Large intestine (tissue), 3 donors: ENCODE results near the gene PDE4D. TPM values are rescaled to one million over a fixed set of nuclear protein-coding genes. Genes with fewer than 3 reads are reported as not detected.

Source experiments
- DNase-seq, 2 donors: peaks; one replicate each; pipeline versions ENCODE4 v3.0.0 to v3.0.0-alpha.2; 2013
- H3K27ac ChIP-seq: one replicate; pipeline ENCODE4 v1.5.1; 2013; ENCODE audit warnings: low read length
- H3K27me3 ChIP-seq: 2 replicates; pipeline ENCODE4 v1.6.1; 2013; ENCODE audit warnings: low read length; ENCODE audit not compliant: control insufficient read depth, insufficient read depth
- H3K36me3 ChIP-seq: 2 replicates; pipeline ENCODE4 v1.6.1; 2013; ENCODE audit warnings: low read length; ENCODE audit not compliant: control insufficient read depth, insufficient read depth
- H3K4me1 ChIP-seq: one replicate; pipeline ENCODE4 v1.6.1; 2013; ENCODE audit warnings: low read length; ENCODE audit not compliant: control insufficient read depth, insufficient read depth
- H3K4me3 ChIP-seq: one replicate; pipeline ENCODE4 v1.5.1; 2013; ENCODE audit warnings: low read length
- H3K9me3 ChIP-seq: one replicate; pipeline ENCODE4 v1.6.1; 2013; ENCODE audit warnings: mild to moderate bottlenecking, low read depth, low read length, moderate library complexity; ENCODE audit not compliant: control insufficient read depth
- WGBS: methylation state at CpG from one replicate; pipeline ENCODE4 v1.1.5; 2013; ENCODE audit warnings: low lambda C conversion rate; ENCODE audit not compliant: insufficient coverage; 5-methylcytosine and 5-hydroxymethylcytosine counted together
- polyA plus RNA-seq: library from polyadenylated mRNA; unstranded; fragments of 120-200 nt; gene quantifications from one replicate; pipeline ENCODE4 v1.2.1, GENCODE V29; 2013

The PDE4D gene
- polyA plus RNA-seq, 1 donor, result 13.5 TPM

DNA sequence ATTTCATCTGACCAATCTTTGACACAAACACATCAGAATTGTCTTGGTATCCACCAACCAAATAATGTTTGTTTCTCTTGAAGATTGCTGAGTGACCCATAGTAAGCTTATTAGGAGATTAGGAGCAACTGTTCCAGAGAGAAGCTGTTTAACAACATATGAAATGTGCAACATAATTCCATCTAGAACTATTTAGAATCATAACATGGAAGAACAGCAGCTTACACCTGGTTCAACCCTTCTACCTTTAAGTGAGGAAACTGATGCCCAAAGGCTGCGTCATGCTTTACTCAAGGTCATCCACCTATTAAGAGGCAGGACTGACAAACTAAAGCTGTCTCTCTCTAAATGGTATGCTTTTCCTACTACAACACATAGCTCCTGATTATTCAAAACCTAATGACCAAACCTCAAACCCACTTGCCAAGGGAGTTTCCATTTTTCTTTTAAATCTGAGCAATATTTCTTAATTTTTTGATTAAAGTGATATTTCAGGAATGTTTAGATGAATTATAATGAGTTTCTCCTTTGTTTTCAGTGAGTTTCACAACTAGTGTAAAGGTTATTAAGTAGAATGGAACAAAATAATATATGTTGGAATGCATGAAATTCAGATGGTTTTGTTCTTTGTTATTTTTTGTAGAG, 764.8 kb downstream of the PDE4D start:
- WGBS, result no CpG with 5 or more reads among the region's 1 CpG
- DNase-seq, result no peak
- Histone ChIP-seq H3K4me3 (no peak overlapping the region), H3K9me3 (no peaks in the 10 kb centered on the region), H3K27ac (no peak overlapping the region), H3K27me3 (no peaks in the 10 kb centered on the region), H3K4me1 (peaks cover 7% of the 10 kb centered on the region), H3K36me3 (no peaks in the 10 kb centered on the region)

DNA sequence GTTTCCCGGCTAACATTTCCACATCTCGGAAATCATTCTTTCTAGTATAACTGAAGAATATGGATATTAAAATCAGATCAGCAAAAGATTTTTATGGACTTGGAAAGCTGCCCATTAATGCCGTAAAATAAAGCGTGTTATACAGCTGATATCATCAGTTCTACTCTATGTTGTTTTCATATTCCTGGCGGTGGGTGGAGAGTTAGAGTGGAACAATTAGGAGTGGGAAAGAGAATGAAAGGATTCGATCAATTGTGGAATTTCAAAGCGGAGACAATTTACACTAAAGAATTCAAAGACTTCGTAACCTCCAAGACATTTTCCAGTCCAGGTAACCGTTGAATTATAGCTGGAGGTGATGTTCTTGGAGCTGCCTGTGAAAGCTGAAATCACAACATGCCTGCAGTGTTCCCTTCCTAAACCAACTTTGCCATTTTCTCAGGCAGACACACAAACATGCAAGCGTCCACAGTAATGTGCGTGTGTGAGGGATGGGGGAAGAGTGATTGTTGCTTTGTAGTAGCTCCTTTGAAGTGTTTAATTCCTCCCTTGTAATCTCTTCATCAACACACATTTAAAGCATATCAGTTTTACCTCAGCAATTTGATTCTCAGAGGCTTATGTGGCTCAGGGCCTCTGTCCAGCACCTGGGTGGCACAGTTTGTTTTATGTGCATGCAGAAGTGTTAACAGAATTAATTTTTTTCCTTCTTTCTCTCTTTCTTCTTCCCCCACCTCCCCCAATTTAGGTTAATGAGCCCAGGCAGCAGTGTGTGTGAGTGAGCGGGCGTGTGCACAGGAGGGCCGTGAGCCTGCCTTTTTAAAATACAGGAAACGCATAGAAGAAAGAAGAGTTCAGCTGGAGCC, 766.6 kb downstream of the PDE4D start:
- peak in 1 of 2 donors; percentile 56 for DNase-seq
- Histone ChIP-seq H3K4me3 (peak overlapping the region; percentile 41), H3K36me3 (no peaks in the 10 kb centered on the region), H3K27me3 (no peaks in the 10 kb centered on the region), H3K27ac (peak overlapping the region; percentile 85), H3K9me3 (no peaks in the 10 kb centered on the region), H3K4me1 (peaks cover 7% of the 10 kb centered on the region)
- WGBS, result 93% methylated on average over 3 of the region's 15 CpGs

DNA sequence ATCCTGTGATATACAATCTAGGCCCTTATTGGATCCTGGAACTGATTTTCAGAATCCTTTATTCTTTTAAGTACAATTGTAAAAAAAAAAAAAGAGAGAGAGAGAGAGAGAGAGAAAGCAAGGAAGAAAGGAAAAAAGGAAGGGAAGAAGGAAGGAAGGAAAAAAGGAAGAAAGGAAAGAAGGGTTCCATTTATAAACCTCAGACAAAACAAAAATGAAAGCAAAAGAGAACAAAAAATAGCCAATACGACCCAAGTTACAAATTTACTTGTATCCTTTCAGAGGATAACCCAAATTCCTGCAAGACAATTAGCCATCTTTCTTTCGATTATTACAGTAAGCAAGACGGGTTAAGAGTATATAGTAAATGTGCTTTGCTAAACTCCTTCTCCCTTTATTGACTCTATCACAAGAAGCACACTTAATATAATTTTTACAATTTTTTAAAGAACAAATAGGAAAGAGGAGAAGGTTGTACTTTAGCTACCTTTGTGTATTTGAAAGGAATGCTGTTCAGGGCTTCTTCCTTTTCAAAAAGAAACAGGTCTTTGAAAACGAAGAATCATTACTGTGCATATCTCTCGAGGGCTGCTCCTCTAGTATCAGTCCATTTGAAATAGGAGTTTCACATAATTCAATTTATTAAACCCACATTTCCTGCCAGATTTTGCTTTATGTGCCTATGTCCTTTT, 767.4 kb downstream of the PDE4D start:
- Histone ChIP-seq H3K4me3 (no peak overlapping the region), H3K27me3 (no peaks in the 10 kb centered on the region), H3K27ac (peak overlapping the region; percentile 85), H3K9me3 (no peaks in the 10 kb centered on the region), H3K4me1 (peaks cover 7% of the 10 kb centered on the region), H3K36me3 (no peaks in the 10 kb centered on the region)
- DNase-seq, result no peak
- WGBS, result 82% methylated on average over 3 of the region's 5 CpGs

DNA sequence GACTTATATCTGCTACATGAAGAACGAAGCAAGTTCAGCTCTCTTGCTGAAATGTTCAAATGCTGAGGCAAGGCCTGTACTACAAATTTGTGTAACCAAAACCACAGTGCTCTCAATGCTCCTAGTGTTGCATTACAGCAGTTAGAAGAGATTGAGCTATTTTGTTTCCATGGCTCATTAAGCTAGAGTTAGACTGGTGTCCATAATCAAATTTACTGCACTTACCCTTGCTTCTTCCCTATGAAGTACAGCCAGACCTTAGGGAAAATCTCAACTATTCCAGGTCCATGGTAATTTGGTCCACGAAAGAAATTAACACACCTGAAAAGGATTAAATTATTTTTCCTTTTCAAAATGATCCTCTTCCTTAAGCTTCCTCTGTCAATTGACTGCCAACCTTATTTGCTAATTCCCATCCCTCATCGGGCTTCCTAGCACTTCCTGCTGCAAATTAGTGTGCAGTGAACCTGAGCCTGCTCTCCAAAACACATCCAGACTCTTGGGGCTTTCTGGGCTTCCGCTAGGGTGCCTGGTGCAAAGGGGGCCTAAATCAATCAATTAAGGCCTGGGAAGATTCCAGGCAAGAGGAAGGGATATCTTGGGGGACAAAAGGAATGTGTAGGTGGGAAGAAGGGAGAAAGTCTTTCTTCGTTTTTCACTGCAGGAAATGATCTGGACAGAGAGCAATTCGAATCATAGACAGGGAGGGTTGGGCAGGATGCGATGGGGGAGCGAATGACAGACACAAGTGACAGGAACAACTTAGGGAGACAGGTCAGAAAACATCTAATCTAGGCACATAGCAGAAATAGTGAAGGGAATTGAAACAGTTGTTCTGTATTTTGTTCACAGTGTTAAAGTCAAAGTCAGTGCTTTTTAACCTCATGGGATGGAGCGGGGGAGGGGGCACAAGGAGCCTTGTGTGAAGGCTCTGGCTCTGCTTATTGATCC, 768.2 kb downstream of the PDE4D start:
- WGBS, result 94% methylated on average over 5 of the region's 9 CpGs
- Histone ChIP-seq H3K36me3 (no peaks in the 10 kb centered on the region), H3K9me3 (no peaks in the 10 kb centered on the region), H3K27ac (peak overlapping the region; percentile 8), H3K4me1 (peaks cover 7% of the 10 kb centered on the region), H3K4me3 (no peak overlapping the region), H3K27me3 (no peaks in the 10 kb centered on the region)
- no peak for DNase-seq

DNA sequence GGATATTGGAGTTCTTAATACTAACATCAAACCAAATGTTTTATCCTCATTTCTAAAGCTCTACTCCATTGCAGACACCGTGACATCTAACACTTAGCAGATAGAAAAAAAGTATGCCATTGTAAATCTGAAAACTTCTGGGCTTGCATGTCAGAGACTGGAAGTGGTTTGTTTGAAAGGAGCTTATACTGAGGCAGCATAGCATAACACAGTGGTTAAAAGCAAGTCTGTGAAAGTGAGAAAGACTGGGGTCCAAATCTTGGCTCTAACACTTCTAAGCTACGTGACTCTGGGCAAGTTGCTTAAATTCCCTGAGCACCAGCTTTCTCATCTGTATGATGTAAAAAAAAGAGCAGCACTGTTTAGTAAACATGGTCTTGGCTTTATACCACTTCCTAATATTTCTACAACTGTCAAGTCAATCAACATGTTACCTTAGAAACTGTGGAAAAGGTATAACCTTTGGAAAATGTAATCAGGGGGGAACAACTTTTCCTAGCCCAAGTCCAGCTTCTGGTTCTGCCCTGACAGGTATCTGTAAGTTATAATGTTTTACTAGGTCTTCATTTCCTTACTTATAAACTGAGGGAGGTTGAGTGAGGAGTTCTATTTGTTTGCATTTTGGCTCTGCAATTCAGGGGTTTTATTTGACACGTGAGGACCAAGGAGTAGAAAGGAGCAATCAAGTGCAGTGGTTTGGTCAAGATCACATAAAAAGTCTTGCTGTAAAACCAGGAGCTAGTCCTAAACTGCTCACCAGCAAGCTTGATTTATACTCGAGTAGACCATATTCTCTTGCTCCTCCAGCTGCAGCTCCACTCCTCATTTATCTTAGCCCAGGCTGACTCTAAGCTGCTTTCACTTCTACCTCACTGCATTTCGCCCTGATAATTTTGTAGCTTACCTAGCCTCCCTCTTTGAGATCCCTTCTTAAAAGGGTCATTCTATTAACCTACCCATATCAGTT, 769.6 kb downstream of the PDE4D start:
- Histone ChIP-seq H3K4me1 (peaks cover 7% of the 10 kb centered on the region), H3K4me3 (no peak overlapping the region), H3K9me3 (no peaks in the 10 kb centered on the region), H3K36me3 (no peaks in the 10 kb centered on the region), H3K27ac (no peak overlapping the region), H3K27me3 (no peaks in the 10 kb centered on the region)
- no peak for DNase-seq
- WGBS, result 57% methylated on average over 1 of the region's 5 CpGs

DNA sequence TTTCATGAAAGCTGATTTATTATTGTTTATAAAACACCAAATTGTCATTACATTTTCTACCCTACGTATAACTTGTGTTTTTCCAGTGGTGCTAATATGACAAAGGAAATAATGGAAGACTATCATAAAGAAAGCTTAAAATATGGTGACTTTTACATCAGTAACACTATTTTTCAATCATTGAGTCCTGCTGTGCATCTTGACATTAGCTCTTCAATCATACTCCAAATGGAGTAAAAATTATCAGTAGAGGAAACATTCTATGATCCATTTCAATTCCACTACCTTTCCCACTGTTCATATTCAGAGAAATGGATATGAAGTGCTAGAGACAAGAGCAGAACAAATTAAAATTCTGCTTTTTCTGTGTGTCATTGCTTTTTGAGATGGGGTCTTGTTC, 774.0 kb downstream of the PDE4D start:
- no peak for DNase-seq
- Histone ChIP-seq H3K36me3 (no peaks in the 10 kb centered on the region), H3K4me3 (no peak overlapping the region), H3K4me1 (no peaks in the 10 kb centered on the region), H3K9me3 (no peaks in the 10 kb centered on the region), H3K27me3 (no peaks in the 10 kb centered on the region), H3K27ac (no peak overlapping the region)
- WGBS, result 100% methylated on average over 1 of the region's 1 CpG

DNA sequence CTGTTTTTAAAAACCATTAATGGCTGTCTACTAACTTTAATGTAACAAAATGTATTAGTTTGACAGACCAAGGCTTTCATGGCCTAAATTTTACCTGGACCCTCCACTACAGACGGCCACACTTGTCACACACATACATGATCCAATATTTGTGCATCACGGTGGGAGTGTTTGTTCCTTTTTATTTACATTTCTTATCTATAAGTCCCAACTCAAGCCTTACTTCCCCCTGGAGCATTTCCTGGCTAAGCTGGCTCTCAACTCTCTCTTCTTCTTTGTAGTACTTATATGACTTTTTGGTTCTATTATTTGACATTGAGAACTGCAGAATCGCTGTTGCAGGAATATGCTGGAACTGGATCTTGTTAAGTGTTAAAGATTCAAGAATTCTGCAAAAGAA, 776.2 kb downstream of the PDE4D start:
- H3K27ac ChIP-seq, result no peak overlapping the region
- no peaks in the 10 kb centered on the region for H3K36me3 ChIP-seq
- WGBS, result no CpG with 5 or more reads among the region's 3 CpGs
- H3K4me1 ChIP-seq, result no peaks in the 10 kb centered on the region
- no peak for DNase-seq
- no peaks in the 10 kb centered on the region for H3K9me3 ChIP-seq
- no peaks in the 10 kb centered on the region for H3K27me3 ChIP-seq
- no peak overlapping the region for H3K4me3 ChIP-seq

DNA sequence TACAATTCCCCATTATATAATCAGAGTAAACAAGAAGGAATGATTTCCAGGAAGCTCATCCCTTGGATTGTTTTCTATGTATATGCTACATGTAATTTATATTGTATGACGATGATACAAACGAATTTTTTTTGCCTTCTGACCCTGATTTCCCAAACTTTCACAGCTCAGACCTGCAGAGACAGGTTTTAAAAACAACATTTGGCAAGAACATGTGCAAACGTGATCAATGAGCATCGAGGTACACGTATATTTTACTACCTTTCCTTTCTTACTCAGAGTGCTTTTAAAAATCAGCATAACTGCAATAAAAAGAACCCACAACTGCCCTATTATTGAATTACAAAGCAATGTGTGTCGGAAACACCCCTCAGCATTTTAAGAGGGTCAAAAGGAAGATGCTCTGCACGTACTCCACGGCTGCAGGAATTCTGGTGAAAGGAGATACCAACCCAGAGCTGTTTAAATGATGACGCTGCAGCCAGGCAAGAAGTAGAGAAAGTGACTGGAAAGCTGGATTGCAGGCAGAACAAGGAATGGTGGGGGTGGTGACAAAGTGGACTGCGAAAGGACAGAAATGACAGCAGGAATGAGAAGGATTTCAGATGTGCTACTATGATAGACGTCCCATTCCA, 777.2 kb downstream of the PDE4D start:
- H3K4me3 ChIP-seq, result no peak overlapping the region
- no peaks in the 10 kb centered on the region for H3K36me3 ChIP-seq
- no peak for DNase-seq
- no peaks in the 10 kb centered on the region for H3K4me1 ChIP-seq
- no peak overlapping the region for H3K27ac ChIP-seq
- no peaks in the 10 kb centered on the region for H3K27me3 ChIP-seq
- no peaks in the 10 kb centered on the region for H3K9me3 ChIP-seq
- 74% methylated on average over 7 of the region's 11 CpGs for WGBS

DNA sequence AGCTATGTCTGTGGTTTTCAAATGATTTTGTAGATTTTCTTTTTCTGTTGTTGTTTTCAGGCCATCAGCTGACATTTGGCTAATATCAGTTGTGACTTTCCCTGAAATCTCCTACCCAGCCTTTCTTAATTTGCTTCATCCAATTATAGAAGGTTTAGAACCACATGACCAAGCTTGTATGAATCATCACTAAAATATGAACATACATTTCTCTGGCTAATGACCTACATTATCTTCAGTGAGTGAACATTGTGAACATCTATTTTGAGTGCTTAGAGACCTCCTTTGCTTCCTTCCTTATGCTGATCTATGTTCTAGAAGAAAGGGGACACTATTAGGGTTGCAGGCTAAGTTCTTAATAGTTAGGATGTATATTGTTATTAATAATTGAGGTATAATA, 778.2 kb downstream of the PDE4D start:
- H3K4me3 ChIP-seq, result no peak overlapping the region
- no peak for DNase-seq
- no peak overlapping the region for H3K27ac ChIP-seq

More for the DNA sequence above, 778.2 kb downstream of the PDE4D start:
- Histone ChIP-seq H3K27me3 (no peaks in the 10 kb centered on the region), H3K9me3 (no peaks in the 10 kb centered on the region), H3K4me1 (no peaks in the 10 kb centered on the region), H3K36me3 (no peaks in the 10 kb centered on the region)
